HG02610 (cell line): ENCODE measurements around the gene HAUS5.

Source experiments
- ATAC-seq: cut with Tn5 transposase; IDR thresholded peaks from one replicate; pipeline ENCODE4 v1.9.1; 2021; ENCODE audit warnings: mild to moderate bottlenecking, moderate library complexity; ENCODE audit not compliant: unreplicated experiment

HAUS5 gene

DNA sequence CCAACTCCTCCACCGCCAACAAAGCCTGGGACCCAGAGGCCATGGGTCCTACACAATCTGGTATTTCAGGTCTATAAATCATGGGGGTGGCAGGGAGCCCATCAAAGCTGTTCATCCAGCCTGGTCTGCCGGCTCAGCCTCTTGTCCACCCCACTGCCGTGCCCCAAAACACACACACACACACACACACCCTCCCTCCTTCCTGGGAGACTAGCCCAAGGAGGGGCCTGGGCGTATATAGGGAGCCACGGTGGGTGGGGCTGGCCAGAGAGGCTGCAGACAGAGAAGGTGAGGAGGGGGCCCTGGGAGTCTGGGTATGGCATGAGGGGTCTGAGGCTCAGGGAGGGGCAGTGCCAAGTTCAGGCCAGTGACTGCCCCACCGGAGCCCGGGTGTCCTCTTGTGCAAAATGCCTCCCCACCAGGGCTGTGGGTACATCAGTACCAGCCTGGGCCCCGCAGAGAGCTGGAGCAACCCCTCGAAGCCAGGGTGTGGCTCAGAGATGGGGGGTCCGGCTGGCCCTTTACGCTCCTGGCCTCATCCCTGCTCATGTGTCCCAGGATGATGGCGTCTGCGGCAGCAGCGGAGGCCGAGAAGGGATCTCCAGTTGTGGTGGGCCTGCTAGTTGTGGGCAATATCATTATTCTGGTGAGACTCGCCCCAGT, 53.8 kb downstream of the HAUS5 start, which contains the start of gene UPK1A:
UPK1A (plus strand) TSS at position 267 of the 663 bp plus-strand sequence; CDS start at position 563, 296 bp downstream.
- no peak for ATAC-seq

GRCh38 chr19:35669566-35669965, 57.0 kb downstream of the HAUS5 start:
- ATAC-seq = no peak

DNA sequence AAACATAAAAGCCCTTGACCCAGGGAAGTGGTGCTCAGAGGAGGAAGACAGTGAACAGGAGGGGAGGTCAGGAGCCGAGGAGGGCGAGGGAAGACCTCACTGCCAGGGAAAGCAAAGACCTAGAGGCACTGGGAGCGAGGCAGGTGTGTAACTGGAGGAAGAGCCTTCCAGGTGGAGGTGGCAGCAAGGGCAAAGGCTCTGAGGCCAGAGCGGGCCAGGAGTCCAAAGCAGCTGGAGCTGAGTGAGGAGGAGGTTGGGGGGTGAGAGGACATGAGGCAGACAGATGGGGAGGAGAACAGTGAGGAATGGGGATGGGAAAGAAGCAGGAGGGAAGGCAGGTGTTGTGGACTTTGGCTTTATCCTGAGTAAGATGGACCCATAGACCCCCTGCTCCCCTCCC, 57.4 kb downstream of the HAUS5 start:
- ATAC-seq = no peak

DNA sequence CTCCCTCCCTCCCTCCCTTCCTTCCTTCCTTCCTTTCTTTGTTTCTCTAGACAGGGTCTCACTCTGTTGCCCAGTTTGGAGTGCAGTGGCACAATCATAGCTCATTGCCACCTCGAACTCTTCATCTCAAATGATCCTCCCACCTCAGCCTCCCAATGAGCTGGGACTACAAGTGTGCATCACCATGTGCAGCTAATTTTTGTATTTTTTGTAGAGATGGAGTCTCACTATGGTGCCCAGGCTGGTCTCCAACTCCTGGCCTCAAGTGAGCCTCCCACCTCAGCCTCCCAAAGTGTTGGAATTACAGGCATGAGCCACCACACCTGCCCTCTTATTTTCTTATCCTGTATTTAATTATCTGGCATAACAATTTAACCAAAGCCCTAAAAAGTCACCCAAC, 58.2 kb downstream of the HAUS5 start:
- ATAC-seq = no peak

DNA sequence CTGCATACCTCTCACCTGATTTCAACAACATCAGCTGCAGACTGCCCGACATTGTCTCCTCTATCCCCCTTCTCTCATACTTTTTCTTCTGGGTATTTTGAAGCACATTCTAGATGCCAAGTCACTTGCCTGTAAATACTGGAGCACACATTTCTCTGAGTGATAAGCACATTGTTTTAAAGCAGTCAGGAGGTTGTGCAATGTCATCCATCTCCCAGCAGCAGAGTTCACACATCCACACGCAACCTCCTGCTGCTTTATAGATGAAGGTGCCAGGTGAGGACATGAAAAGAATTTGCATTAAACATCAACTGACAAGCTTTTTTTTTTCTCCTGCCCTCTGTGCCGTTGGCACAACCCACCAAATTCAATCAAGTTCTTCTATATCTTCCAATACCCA, 59.3 kb downstream of the HAUS5 start:
- ATAC-seq = no peak

- ATAC-seq = peak; percentile 44
Measured at GRCh38 chr19:35673121-35673804, 60.7 kb downstream of the HAUS5 start.
